GM18502 (cell line): ENCODE data around the gene CFAP410.

Source experiments
- ATAC-seq: cut with Tn5 transposase; IDR thresholded peaks from one replicate; pipeline ENCODE4 v1.9.1; 2021; ENCODE audit warnings: mild to moderate bottlenecking; ENCODE audit not compliant: unreplicated experiment, poor library complexity

The CFAP410 gene

DNA sequence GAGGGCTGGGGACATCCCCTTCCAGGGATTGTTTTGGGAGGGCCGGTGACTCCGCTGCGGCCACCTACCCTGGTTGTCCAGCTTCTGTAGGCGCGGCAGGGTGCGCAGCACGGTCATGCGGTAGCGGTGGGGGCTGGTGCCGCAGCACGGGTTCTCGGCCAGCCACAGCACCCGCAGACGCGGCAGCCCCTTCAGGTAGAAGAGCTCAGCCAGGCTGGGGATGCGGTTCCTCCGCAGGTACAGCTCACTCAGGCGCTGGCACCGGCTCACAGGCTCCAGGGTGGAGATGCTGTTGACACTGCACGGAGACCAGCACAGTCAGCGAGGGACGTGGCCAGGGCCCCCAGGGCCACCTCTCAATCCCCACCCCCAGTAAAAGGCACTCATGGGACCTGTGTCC is 6.2 kb downstream of the CFAP410 start:
- ATAC-seq = no peak

DNA sequence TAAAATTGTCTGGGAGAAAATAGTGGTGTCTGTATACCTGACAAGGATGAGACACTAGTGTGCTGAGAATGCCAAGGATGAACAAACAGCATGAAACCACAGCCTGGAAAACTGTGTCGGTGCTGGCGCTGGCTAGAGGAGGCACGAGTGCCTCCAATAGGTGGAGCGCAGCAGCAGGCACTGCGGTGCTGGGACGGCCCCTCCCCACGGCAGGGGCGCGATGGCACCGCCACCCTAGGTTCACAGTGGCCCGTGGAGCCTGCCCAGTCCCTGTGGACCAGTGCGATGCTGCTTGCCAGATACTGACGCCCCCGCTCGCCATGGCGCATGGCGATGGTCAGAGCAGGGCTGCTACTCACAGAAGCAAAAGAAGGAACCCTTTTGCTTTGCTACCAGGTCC is 6.8 kb downstream of the CFAP410 start:
- no peak for ATAC-seq

DNA sequence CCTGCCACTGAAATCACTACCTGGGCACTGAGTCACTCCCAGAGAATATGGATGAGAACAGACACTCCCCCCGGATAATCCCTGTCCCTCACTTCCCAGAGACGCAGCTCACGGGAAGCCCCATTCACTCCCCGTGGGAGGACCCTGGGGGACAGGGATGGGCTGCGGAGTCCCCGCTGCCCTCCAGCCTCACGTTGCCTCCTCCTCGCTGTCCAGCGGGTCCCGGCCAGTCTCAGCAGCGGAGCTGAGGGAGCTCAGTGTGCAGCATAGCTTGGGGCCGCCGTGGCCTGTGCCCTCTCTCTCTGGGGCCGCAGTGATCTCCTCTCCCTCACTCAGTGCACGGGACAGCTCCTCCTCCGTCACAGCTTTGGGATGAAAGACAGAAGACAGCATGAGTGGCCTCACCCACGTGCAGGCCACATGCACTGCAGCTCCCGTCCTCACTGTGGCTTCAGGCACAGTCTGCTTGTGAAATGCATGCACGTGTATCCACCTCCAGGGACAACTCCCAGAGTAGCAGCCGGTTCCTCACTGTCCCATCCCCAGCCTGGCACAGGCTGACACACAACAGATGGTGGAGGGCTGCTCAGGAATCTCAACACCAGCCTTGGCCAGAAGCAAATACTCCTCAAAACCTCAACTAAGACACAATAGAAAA is 7.4 kb downstream of the CFAP410 start:
- ATAC-seq = no peak

DNA sequence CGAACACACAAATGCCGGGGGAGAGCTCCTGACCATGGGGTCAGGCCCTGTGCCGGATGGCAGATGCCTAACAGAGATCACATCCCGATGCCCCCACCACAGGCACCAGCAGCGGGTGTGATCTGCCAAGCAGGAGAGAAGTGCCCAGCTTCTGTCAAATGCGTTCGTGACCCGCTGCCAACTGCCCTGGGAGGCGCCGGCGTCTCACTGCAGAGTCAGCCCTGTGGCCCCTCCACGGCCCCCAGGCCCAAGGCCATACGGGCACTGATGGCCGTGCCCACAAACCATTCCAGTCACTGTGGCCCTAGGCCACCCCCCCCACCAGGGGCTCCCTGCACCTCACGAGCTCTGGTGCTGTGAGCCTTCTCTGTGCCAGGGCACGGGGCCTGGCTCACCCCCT is 8.0 kb downstream of the CFAP410 start:
- no peak for ATAC-seq

DNA sequence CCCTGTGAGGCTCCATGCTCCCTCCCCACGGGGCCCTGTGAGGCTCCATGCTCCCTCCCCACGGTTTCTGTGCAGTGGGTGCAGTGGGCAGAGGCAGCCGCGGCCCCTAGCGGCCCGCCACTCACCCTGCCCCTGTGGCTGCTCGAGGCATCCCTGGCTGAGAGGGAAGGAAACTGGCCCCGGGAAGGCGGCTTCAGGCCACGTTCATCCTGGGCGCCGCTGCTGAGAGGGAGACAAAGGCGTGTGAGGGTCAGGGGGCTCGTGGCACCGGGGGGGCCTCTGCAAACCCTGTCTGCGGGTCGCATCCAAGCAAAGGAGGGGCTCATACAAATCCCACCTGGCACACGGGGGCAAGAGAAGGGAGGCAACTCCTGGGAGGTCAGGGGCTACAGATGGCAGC is 8.5 kb downstream of the CFAP410 start:
- no peak for ATAC-seq

DNA sequence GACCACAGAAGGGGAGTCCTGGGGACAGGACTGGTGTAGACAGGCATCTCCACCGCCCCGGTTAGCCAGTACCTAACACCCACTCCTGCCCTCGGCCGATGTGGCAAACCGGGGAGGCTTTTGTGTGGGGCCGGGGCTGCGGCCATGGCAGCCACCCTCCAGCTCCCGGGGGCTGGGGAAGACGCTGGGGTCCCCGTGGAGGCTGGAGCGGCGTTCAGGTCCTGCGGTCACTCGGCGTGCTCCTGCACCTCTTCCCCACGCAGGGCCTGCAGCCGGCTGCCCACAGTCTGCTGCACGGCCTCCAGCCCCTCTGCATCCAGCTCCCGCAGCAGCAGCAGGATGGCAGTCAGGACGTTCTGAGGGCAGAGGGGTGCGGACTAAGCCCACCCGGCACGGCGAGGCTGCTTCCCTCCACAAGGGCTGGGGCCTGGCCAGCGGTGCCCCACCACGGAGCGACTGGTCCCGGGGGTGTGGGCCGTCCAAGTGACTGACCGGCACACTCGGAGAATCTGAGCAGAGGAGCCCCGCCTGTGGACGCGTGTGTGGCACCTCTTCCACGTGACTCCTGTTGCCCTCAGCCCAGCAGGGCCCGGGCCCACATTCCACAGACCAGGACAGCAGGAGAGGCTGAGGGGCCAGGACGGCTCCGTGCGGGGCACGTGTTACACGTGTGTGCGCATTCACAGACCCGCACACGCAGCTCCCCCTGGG is 9.1 kb downstream of the CFAP410 start:
- ATAC-seq = no peak

DNA sequence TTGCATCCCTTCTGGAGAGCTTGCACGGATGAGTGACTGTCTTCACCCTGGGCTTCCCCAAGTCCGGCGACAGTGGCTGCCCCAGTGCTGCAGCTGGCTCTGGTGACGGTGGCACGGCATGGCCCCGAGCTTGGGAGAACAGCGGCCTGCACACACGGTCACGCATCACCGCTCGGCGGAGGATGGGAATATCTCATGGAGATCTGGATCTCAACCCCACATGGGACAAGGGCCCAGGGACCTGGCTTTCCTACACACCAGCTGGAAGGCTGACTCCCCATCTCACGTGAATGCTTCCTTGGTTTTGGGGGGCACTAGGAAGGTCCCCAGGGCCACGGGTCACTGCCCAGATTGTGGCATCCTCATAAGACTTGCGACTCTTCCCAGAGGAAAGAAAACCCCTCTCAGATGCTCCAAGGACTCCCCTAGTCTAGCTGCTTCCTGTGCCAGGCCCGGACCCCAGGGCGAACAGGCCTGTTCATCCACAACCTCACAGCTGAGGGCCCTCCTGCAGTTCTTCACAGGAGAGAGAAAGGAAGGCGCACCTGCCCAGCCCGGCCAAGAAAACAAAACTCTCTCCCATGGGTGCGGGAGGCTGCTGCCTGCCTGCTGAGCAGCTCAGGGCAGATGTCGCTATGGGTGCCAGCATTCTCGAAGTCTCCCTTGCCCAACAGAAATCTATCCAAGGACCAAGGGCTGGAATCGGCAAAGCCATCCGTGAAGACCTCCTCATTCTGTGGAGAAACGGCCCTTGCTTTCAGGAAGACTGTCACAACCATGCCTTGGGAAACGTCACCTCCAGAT is 9.9 kb downstream of the CFAP410 start:
- ATAC-seq = no peak

DNA sequence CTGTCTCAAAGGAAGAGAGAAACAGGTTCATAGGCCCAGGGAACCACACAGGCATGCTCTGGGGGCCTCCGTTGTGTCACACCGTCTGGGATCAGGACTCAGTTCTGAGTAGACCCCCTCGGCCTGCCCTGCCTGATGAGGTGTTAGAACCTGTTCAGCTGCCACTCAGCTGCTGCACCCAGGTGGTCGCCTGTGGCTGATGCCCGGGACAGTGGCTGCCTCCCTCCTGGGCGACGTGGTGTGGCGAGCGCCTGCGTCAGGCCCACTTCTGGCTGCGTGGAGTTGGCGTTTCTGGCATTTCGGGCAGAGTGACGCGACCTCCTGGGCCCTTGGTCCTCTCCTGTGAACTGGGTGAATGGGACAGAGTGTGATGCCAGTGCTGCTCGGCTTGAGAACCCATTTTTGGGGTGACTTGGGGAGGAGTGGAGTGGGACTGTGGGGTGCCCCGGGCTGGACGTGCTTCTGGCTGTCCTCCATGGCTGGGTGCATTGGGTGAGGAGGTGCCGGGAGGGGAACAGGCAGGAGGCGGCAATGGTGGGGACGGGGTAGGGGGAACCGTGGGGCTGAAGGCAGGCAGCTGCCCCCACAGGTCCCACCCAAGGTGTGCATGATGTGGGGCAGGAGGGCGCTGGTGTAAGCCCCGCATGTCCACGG is 10.8 kb downstream of the CFAP410 start:
- ATAC-seq = no peak

DNA sequence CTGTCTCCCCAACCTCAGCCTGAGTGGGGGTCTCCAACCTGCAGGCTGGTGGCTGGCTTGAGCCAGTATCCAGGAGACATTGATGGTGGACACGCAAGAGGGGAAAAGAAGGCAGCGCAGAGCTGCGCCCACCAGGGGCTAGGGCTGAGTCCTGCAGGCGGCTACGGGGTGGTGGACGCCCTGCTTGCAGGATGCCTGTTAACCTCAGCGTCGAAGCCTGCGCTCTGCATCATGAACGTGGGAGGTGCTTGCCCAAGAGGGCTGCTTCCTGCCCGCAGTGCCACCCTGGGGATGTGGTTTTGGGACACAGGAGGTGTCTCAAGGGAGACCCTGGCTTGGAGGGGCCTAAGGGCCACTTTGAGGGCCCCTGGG is 11.6 kb downstream of the CFAP410 start:
- no peak for ATAC-seq

DNA sequence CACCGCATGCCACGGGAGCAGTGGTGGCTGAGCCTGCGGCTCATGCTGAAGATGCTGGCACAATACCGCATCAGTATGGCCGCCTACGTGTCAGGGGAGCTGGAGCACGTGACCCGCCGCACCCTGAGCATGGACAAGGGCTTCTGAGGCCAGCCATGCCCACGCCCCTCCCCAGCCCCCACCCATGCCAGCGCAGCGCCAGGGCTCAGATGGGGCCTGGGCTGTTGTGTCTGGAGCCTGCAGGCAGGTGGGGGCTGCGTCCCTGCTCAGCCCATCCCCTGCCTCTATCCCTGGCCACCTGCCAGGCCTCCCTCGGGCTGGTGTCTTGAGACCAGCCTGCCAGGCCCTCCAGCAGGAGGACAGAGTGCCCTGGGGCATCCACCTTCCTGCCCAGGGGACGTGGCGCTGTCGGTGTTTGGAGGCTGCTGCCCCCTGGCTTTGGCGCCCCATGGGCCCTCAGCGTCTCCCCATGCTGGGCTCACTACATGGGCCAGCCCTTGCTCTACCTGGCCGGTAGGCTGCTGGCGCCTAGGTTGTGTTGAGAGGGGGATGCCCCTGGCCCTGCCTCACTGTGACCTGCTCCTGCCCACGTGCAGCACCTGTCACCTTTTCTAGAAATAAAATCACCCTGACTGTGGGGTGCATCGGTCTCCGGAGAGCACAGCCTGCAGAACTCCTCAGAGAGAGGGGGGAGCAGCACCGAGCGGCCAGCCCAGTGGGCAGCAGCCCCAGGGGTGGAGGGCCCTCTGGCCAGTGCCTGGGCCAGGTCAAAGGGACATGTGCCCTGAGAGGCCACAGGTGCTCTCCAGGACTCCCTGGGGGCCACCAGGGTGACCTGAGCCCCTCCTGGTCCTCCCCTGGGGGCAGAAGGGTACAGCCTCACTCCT is 12.2 kb downstream of the CFAP410 start:
- ATAC-seq = no peak

DNA sequence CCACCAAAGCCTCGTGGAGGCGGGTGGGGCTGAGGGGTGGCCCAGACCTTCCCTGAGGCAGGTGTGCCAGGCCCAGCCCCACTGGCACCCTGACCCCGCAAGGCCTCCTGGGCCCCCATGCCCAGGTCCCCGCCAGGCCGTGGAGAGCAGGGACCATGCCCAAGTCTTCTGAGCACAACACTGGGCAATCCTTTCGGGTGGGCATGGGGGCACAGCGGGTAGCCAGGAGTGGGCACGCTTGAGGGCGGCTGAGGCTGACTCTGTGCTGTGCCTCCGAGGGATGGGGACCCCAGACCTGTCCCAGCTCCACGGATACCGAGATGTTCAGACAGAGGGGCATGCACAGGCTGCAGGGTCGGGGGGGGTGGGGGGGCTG is 12.9 kb downstream of the CFAP410 start:
- no peak for ATAC-seq

DNA sequence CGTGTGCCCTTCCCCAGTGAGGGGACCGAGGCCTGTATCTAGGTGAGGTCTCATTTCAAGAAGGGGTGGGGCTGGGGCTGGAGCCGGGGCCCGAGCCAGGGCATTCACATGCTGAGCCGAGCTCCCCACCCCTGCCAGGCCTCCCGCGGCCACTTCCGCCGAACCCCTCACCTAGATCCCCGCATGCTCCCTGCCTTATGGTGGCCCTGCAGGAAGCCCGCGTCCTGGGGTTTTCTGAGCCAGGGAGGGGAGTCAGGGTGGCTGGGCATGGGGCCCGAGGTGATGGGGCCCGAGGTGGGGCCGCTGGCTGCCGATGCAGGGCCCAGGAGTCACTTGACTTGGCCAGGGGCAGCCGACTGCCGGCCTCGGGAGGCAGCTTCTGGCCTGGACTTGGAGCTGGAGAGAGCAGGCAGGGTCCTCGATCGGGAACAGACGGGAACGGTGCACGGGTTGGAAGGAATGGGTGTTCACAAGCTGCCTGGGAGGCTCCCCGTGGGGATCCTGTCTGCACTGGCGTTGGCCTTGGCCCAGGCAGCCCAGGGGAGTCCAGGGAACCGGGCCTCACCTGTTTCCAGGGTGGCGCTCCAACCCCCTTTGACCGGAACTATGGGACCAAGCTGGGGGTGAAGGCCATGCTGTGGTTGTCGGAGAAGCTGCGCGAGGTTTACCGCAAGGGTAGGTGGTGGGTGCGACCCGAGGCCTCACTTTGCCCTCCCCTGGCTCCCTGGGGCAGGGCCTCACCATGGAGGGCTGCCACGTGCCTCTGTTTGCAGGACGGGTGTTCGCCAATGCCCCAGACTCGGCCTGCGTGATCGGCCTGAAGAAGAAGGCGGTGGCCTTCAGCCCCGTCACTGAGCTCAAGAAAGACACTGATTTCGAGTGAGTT is 13.6 kb downstream of the CFAP410 start:
- no peak for ATAC-seq

DNA sequence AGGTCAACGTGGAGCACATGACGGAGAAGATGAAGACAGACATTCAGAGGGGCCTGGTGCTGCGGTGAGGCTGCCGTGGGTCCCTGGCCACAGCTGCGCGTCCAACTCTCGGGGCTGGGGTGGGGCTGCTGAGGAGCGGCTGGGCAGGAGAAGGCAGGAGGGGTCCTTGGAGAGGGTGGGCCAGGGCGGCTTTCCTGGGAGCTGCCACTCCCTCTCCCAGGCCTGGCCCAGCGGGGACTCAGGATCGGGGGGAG is 14.4 kb downstream of the CFAP410 start:
- no peak for ATAC-seq

DNA sequence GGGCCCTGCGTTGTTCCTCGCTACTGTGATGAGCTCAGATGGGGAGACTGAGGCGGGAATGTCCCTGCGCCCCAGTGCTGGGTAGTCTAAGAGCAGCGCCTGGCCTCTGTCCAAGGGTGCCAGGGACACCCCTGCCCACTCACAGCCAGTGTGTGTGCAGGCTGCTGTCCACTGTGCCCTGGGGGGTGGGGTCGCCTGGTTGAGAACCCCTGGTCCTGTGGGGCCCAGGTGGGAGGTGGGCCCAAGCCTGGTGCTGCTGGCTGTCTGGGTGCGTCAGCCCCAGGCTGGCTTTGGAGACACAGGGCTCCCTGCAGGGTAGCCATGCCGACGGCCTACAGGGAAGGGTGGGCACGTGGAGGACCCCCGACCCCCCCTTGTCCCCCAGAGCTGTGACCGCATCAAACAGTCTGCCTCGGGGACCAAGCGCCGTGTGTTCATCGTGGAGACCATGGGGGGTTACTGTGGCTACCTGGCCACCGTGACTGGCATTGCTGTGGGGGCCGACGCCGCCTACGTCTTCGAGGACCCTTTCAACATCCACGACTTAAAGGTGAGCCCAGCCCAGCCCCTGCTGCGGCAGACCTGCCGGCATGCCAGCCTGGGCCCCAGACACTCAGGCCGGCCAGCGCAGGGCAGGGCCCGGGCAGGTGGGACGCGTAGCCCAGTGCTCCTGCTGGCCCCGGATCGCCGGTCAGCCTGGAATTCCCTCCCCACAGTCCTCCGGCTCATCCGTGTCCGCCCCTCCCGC is 14.9 kb downstream of the CFAP410 start:
- ATAC-seq = no peak

DNA sequence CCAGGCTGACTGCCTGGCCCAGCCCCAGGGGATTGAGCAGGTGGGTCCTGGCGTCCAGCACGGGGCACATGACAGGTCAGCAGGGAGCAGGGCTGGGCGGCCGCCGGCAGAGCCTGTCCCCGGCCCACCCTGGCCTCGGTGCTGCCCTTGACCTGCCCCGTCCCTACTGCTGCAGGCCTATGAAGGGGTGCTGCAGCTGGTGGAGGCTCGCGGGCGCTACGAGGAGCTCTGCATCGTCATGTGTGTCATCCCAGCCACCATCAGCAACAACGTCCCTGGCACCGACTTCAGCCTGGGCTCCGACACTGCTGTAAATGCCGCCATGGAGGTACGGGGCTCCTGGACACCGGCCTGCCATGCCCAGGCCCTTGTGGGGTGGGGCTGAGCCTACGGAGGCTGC is 15.6 kb downstream of the CFAP410 start:
- no peak for ATAC-seq

DNA sequence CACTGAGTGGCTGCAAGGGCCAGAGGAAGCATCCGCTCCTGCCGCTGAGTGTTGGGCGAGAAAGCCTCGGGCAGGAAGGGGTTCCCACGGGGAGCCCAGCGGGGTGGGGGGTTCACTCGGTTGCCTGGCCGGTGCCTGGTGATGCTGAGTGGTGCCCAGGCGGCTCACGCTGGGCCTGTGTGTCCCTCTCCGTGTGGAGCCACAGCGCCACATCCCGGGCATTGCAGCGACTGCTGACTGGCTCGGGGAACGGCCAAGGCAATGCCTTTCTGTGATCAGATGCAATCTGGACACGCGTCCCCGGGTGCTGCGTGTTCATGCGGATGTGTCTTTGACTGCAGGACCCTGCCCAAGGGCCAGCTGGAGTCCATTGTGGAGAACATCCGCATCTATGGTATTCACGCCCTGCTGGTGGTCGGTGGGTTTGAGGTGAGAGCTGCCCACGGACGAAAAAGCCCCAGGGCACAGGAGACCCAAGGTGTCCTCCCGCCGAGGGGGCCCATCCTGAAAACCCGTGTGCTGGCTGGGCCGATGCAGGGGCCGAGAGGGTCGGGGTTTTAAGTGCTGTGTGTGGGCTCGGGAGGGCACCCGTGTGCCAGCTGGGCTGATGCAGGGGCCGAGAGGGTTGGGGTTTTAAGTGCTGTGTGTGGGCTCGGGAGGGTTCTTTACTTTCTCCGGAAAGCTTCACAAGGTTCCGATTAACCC is 16.4 kb downstream of the CFAP410 start:
- ATAC-seq = no peak

DNA sequence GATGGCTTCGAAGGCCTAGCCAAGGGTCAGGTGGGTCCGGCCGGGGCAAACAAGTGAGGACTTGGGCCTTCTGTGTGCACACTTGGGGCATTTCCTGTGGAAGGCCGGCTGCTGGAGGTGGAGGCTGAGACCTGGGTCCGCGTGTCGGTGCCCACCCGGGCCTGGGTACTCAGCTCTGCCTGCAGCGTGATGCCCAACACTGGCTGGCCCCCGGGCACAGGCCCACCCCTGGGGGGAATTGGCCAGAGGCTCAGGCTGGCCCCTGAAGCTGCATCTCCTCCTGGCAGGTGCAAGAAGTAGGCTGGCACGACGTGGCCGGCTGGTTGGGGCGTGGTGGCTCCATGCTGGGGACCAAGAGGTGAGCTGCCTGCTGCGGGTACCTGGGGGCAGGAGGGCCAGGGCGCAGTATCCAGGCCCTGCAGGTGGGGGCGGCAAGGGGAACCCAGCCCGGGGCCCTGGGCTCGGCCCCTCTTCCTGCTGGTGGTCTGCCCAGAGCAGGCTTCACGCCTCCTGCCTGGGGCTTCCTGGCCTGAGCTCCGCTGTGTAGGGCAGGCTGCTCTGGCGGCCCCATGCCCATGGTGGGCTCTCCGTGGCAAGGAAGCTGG is 17.2 kb downstream of the CFAP410 start:
- ATAC-seq = no peak

DNA sequence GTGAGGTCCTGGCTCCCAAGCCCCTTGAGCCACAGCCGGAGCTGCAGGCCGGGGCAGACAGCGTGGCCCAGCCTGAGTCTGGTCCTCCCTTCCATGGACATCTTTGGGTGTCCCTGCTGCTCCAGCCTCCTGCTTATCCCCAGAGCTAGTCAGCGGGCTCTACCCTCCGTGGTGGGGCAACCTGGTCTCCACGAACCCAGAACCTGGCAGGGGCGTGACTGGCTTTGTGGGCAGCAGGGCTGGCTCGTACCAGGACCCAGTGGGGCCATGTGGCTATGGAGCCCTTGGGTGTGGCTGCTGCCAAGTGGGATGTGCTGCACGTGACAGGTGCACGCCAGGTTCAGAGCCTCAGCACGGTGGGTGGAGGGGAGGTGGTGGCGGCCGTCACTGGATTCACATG is 18.3 kb downstream of the CFAP410 start:
- ATAC-seq = no peak
